HEK293 (cell line): ENCODE measurements around the gene BBX.

Experiments used
- CTCF ChIA-PET: fragments of 350-600 bp; formaldehyde crosslinking; extraction: SDS; loops from one replicate; lab custom pipeline; 2021; ENCODE audit warnings: antibody characterized with exemption; lab: Yijun Ruan, JAX
- POLR2A ChIA-PET: fragments of 300-600 bp; formaldehyde crosslinking; extraction: SDS; loops from one replicate; lab custom pipeline; 2020; ENCODE audit warnings: antibody characterized with exemption, inconsistent platforms; lab: Yijun Ruan, JAX
- H3K27ac ChIP-seq: fragments of 200-500 bp; sonication (Bioruptor generic); 2 replicates; pipeline ENCODE4 v1.5.1; 2014; ENCODE audit warnings: low read depth, low read length, control low read depth, inconsistent platforms; ENCODE audit errors: extremely low read depth
- H3K36me3 ChIP-seq, 2 experiments: fragments of 200-500 bp in 1 of 2; sonication (Bioruptor generic) in 1 of 2; 1 replicate in 1 of 2; 2 replicates in 1 of 2; pipeline ENCODE4 v1.5.1; 2014 to 2017; ENCODE audit warnings: inconsistent platforms in 2 of 2, low read length in 2 of 2; ENCODE audit not compliant: control insufficient read depth in 2 of 2, insufficient read depth in 1 of 2
- H3K4me1 ChIP-seq: fragments of 200-500 bp; sonication (Bioruptor generic); 2 replicates; pipeline ENCODE4 v1.5.1; 2014; ENCODE audit warnings: mild to moderate bottlenecking, low read length, inconsistent platforms; ENCODE audit not compliant: control insufficient read depth, insufficient read depth
- H3K4me3 ChIP-seq: 2 replicates; pipeline ENCODE4 v1.5.1; 2011; ENCODE audit warnings: low read depth, mild to moderate bottlenecking, control low read depth, low read length, moderate library complexity
- H3K9me3 ChIP-seq: fragments of 200-500 bp; sonication (Bioruptor generic); 2 replicates; pipeline ENCODE4 v1.5.1; 2014; ENCODE audit warnings: low read depth, low read length, inconsistent platforms; ENCODE audit not compliant: control insufficient read depth, insufficient read depth
- ELK4 ChIP-seq: IDR thresholded peaks from 2 replicates; pipeline ENCODE4 v1.6.1; 2011; ENCODE audit warnings: mild to moderate bottlenecking, low read depth, low read length, borderline replicate concordance
- GLI2 ChIP-seq: fragments of 450-650 bp; formaldehyde crosslinking; IDR thresholded peaks from 2 replicates; pipeline ENCODE4; 2017; ENCODE audit warnings: missing biosample characterization, missing genetic modification characterization, low read depth, borderline replicate concordance
- GLIS1 ChIP-seq: fragments of 450-650 bp; formaldehyde crosslinking; IDR thresholded peaks from 2 replicates; pipeline ENCODE4 v1.5.1; 2016; ENCODE audit warnings: missing biosample characterization, missing genetic modification characterization
- SETDB1 ChIP-seq: IDR thresholded peaks from one replicate; pipeline ENCODE4 v1.6.1; 2017; ENCODE audit warnings: mild to moderate bottlenecking, low read length, moderate library complexity, mixed read lengths; ENCODE audit not compliant: insufficient read length
- SP7 ChIP-seq: fragments of 450-650 bp; formaldehyde crosslinking; IDR thresholded peaks from 2 replicates; pipeline ENCODE4 v1.5.1; 2016; ENCODE audit warnings: missing biosample characterization, missing genetic modification characterization
- ZNF112 ChIP-seq: fragments of 450-650 bp; formaldehyde crosslinking; IDR thresholded peaks from 2 replicates; pipeline ENCODE4 v1.5.0; 2017; ENCODE audit warnings: missing biosample characterization, missing genetic modification characterization
- ZNF214 ChIP-seq: fragments of 450-650 bp; formaldehyde crosslinking; IDR thresholded peaks from 2 replicates; pipeline ENCODE4 v1.5.1; 2017; ENCODE audit warnings: missing biosample characterization, mild to moderate bottlenecking, missing genetic modification characterization, borderline replicate concordance
- ZNF266 ChIP-seq: fragments of 450-650 bp; formaldehyde crosslinking; IDR thresholded peaks from 2 replicates; pipeline ENCODE4 v1.5.1; 2016; ENCODE audit warnings: missing biosample characterization, missing genetic modification characterization, low read depth
- ZNF311 ChIP-seq: fragments of 450-650 bp; formaldehyde crosslinking; IDR thresholded peaks from 2 replicates; pipeline ENCODE4 v1.5.1; 2017; ENCODE audit warnings: missing biosample characterization, missing genetic modification characterization, borderline replicate concordance
- ZNF354C ChIP-seq: fragments of 450-650 bp; formaldehyde crosslinking; IDR thresholded peaks from 2 replicates; pipeline ENCODE4 v1.5.1; 2016; ENCODE audit warnings: missing biosample characterization, missing genetic modification characterization, low read depth, borderline replicate concordance
- ZNF555 ChIP-seq: fragments of 450-650 bp; formaldehyde crosslinking; conservative IDR thresholded peaks from 2 replicates; pipeline ENCODE4 v1.5.1; 2017; ENCODE audit warnings: missing biosample characterization, mild to moderate bottlenecking, missing genetic modification characterization, inconsistent platforms
- ZNF768 ChIP-seq: fragments of 450-650 bp; formaldehyde crosslinking; IDR thresholded peaks from 2 replicates; pipeline ENCODE4 v1.5.1; 2018; ENCODE audit warnings: missing biosample characterization, mild to moderate bottlenecking, missing genetic modification characterization
- TF ChIP-seq, protein P1 (sequence below): fragments of 450-650 bp; formaldehyde crosslinking; IDR thresholded peaks from 2 replicates; pipeline ENCODE4 v1.5.1; 2016; ENCODE audit warnings: missing biosample characterization, missing genetic modification characterization
- TF ChIP-seq, protein P2 (sequence below): fragments of 450-650 bp; formaldehyde crosslinking; IDR thresholded peaks from 2 replicates; pipeline ENCODE4 v1.5.1; 2016; ENCODE audit warnings: missing biosample characterization, missing genetic modification characterization
- TF ChIP-seq, protein P3 (sequence below): fragments of 450-650 bp; formaldehyde crosslinking; IDR thresholded peaks from 2 replicates; pipeline ENCODE4 v1.5.1; 2016; ENCODE audit warnings: missing biosample characterization, missing genetic modification characterization
- TF ChIP-seq, protein P4 (sequence below): fragments of 450-650 bp; formaldehyde crosslinking; IDR thresholded peaks from 2 replicates; pipeline ENCODE4 v1.5.1; 2016; ENCODE audit warnings: missing biosample characterization, missing genetic modification characterization
- TF ChIP-seq, protein P5 (sequence below): fragments of 450-650 bp; formaldehyde crosslinking; IDR thresholded peaks from 2 replicates; pipeline ENCODE4 v1.5.1; 2016; ENCODE audit warnings: missing biosample characterization, missing genetic modification characterization

The BBX gene

GRCh38 chr3:107668416-107668815, 145.7 kb downstream of the BBX start:
- ChIA-PET POLR2A (no interaction called here), CTCF (interaction anchor here (0.5 to 1.7 kb wide), 4 partner anchors 8 to 398 kb away, joined by 3 to 7 read pairs (median 4); no protein-coding TSS in a partner anchor)
- TF ChIP-seq SETDB1: no peak
- TF ChIP-seq, protein P1, sequence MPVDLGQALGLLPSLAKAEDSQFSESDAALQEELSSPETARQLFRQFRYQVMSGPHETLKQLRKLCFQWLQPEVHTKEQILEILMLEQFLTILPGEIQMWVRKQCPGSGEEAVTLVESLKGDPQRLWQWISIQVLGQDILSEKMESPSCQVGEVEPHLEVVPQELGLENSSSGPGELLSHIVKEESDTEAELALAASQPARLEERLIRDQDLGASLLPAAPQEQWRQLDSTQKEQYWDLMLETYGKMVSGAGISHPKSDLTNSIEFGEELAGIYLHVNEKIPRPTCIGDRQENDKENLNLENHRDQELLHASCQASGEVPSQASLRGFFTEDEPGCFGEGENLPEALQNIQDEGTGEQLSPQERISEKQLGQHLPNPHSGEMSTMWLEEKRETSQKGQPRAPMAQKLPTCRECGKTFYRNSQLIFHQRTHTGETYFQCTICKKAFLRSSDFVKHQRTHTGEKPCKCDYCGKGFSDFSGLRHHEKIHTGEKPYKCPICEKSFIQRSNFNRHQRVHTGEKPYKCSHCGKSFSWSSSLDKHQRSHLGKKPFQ: no peak
- TF ChIP-seq, protein P2, sequence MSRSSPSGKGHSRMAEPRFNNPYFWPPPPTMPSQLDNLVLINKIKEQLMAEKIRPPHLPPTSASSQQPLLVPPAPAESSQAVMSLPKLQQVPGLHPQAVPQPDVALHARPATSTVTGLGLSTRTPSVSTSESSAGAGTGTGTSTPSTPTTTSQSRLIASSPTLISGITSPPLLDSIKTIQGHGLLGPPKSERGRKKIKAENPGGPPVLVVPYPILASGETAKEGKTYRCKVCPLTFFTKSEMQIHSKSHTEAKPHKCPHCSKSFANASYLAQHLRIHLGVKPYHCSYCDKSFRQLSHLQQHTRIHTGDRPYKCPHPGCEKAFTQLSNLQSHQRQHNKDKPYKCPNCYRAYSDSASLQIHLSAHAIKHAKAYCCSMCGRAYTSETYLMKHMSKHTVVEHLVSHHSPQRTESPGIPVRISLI (tag by site-specific recombination): no peak
- no peak for TF ChIP-seq ZNF311 (tag by site-specific recombination)
- TF ChIP-seq, protein P3, sequence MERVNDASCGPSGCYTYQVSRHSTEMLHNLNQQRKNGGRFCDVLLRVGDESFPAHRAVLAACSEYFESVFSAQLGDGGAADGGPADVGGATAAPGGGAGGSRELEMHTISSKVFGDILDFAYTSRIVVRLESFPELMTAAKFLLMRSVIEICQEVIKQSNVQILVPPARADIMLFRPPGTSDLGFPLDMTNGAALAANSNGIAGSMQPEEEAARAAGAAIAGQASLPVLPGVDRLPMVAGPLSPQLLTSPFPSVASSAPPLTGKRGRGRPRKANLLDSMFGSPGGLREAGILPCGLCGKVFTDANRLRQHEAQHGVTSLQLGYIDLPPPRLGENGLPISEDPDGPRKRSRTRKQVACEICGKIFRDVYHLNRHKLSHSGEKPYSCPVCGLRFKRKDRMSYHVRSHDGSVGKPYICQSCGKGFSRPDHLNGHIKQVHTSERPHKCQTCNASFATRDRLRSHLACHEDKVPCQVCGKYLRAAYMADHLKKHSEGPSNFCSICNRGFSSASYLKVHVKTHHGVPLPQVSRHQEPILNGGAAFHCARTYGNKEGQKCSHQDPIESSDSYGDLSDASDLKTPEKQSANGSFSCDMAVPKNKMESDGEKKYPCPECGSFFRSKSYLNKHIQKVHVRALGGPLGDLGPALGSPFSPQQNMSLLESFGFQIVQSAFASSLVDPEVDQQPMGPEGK (tag by site-specific recombination): no peak
- no peak for TF ChIP-seq ZNF555 (tag by site-specific recombination)
- TF ChIP-seq GLI2 (tag by site-specific recombination): no peak
- no peak for TF ChIP-seq ELK4
- TF ChIP-seq ZNF354C (tag by site-specific recombination): no peak
- TF ChIP-seq ZNF266 (tag by site-specific recombination): no peak
- TF ChIP-seq ZNF214 (tag by site-specific recombination): no peak
- TF ChIP-seq SP7 (tag by site-specific recombination): no peak
- TF ChIP-seq, protein P4, sequence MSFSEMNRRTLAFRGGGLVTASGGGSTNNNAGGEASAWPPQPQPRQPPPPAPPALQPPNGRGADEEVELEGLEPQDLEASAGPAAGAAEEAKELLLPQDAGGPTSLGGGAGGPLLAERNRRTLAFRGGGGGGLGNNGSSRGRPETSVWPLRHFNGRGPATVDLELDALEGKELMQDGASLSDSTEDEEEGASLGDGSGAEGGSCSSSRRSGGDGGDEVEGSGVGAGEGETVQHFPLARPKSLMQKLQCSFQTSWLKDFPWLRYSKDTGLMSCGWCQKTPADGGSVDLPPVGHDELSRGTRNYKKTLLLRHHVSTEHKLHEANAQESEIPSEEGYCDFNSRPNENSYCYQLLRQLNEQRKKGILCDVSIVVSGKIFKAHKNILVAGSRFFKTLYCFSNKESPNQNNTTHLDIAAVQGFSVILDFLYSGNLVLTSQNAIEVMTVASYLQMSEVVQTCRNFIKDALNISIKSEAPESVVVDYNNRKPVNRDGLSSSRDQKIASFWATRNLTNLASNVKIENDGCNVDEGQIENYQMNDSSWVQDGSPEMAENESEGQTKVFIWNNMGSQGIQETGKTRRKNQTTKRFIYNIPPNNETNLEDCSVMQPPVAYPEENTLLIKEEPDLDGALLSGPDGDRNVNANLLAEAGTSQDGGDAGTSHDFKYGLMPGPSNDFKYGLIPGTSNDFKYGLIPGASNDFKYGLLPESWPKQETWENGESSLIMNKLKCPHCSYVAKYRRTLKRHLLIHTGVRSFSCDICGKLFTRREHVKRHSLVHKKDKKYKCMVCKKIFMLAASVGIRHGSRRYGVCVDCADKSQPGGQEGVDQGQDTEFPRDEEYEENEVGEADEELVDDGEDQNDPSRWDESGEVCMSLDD (tag by site-specific recombination): no peak
- TF ChIP-seq, protein P5, sequence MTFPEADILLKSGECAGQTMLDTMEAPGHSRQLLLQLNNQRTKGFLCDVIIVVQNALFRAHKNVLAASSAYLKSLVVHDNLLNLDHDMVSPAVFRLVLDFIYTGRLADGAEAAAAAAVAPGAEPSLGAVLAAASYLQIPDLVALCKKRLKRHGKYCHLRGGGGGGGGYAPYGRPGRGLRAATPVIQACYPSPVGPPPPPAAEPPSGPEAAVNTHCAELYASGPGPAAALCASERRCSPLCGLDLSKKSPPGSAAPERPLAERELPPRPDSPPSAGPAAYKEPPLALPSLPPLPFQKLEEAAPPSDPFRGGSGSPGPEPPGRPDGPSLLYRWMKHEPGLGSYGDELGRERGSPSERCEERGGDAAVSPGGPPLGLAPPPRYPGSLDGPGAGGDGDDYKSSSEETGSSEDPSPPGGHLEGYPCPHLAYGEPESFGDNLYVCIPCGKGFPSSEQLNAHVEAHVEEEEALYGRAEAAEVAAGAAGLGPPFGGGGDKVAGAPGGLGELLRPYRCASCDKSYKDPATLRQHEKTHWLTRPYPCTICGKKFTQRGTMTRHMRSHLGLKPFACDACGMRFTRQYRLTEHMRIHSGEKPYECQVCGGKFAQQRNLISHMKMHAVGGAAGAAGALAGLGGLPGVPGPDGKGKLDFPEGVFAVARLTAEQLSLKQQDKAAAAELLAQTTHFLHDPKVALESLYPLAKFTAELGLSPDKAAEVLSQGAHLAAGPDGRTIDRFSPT (tag by site-specific recombination): no peak
- no peak for TF ChIP-seq GLIS1 (tag by site-specific recombination)
- TF ChIP-seq ZNF768 (tag by site-specific recombination): no peak
- no peak for TF ChIP-seq ZNF112 (tag by site-specific recombination)
- Histone ChIP-seq H3K36me3 (no peaks in the 10 kb centered on the region), H3K9me3 (no peaks in the 10 kb centered on the region), H3K27ac (no peak overlapping the region), H3K4me3 (no peak overlapping the region), H3K4me1 (no peaks in the 10 kb centered on the region)
